ENCODE results near the gene RNPEPL1.

Gene RNPEPL1

GRCh38 chr2:240593703-240594451 is 25.6 kb downstream of the RNPEPL1 start:
- DNase-seq: peak; percentile 8

- DNase-seq: peak; percentile 8
Measured at GRCh38 chr2:240594511-240595380, 26.5 kb downstream of the RNPEPL1 start.

GRCh38 chr2:240595381-240596079 is 27.2 kb downstream of the RNPEPL1 start:
- peak; percentile 12 for DNase-seq

- DNase-seq: peak; percentile 7
Measured at GRCh38 chr2:240596080-240596460, 27.8 kb downstream of the RNPEPL1 start.

GRCh38 chr2:240596491-240596931 is 28.2 kb downstream of the RNPEPL1 start:
- peak; percentile 9 for DNase-seq

- peak; percentile 2 for DNase-seq
Measured at GRCh38 chr2:240597054-240597418, 28.8 kb downstream of the RNPEPL1 start.

- peak; percentile 8 for DNase-seq
Measured at GRCh38 chr2:240597419-240598181, 29.3 kb downstream of the RNPEPL1 start.

GRCh38 chr2:240598311-240598911 is 30.1 kb downstream of the RNPEPL1 start:
- DNase-seq: peak; percentile 9

- peak; percentile 7 for DNase-seq
Measured at GRCh38 chr2:240599141-240599583, 30.9 kb downstream of the RNPEPL1 start.

GRCh38 chr2:240600451-240600961 is 32.2 kb downstream of the RNPEPL1 start:
- DNase-seq: peak; percentile 4

- no peak for DNase-seq
Measured at GRCh38 chr2:240601061-240601830, 33.0 kb downstream of the RNPEPL1 start.

GRCh38 chr2:240601831-240602160 is 33.5 kb downstream of the RNPEPL1 start:
- DNase-seq: peak; percentile 7

- DNase-seq: peak; percentile 7
Measured at GRCh38 chr2:240602266-240603050, 34.2 kb downstream of the RNPEPL1 start.

GRCh38 chr2:240603081-240603835 is 35.0 kb downstream of the RNPEPL1 start:
- peak; percentile 6 for DNase-seq

GRCh38 chr2:240603846-240604245 is 35.6 kb downstream of the RNPEPL1 start:
- peak; percentile 9 for DNase-seq

GRCh38 chr2:240604291-240604938 is 36.1 kb downstream of the RNPEPL1 start:
- peak; percentile 8 for DNase-seq

GRCh38 chr2:240604939-240605716 is 36.8 kb downstream of the RNPEPL1 start:
- DNase-seq: peak; percentile 4

All from activated naive CD4-positive, alpha-beta T cell treated with anti-CD3 and anti-CD28 coated beads, Interleukin-2, amount 50 U/mL, for 16 hours (primary cell).